ENCODE measurements around the gene FOXD1.
A peak's percentile ranks its signal among the peaks of the same experiment; 100 is the strongest.

GRCh38 chr5:73446631-73447529, 1.7 kb downstream of the FOXD1 start:
- no peak for TF ChIP-seq POLR2A (IDR thresholded peaks at IDR 0.05; ENCODE audit: low read depth, low read length)
- no peak for TF ChIP-seq CTCF (IDR thresholded peaks at IDR 0.05; ENCODE audit: extremely low read depth in 1 of 2, insufficient read depth in 1 of 2, low read depth in 1 of 2, low read length in 2 of 2)
- no peak for TF ChIP-seq JUN (IDR thresholded peaks at IDR 0.05; ENCODE audit: borderline replicate concordance, insufficient read depth, insufficient read length, low read depth)
- TF ChIP-seq, protein P1, sequence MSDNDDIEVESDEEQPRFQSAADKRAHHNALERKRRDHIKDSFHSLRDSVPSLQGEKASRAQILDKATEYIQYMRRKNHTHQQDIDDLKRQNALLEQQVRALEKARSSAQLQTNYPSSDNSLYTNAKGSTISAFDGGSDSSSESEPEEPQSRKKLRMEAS (IDR thresholded peaks at IDR 0.05; ENCODE audit: insufficient read depth, insufficient read length), result no peak
- TF ChIP-seq POLR2AphosphoS5 (IDR thresholded peaks at IDR 0.05; ENCODE audit: insufficient read depth, low read depth, low read length), result no peak
- peak; percentile 95 for TF ChIP-seq EZH2 (IDR thresholded peaks at IDR 0.05; ENCODE audit: borderline replicate concordance, low read depth, low read length, severe bottlenecking)
